Suprapubic skin (tissue), 4 donors: ENCODE data around the gene ANTXR1. TPM values are rescaled to one million over a fixed set of nuclear protein-coding genes. Genes with fewer than 3 reads are reported as not detected.

Experiments used
- DNase-seq, 2 donors: peaks; one replicate each; pipeline ENCODE4 v3.0.0-alpha.2; 2019; ENCODE audit warnings: low spot score in 2 of 2
- H3K27ac ChIP-seq: fragments of 200-600 bp; sonication (generic); one replicate; pipeline ENCODE4 v1.5.1; 2019
- H3K27me3 ChIP-seq: fragments of 200-600 bp; sonication (generic); one replicate; pipeline ENCODE4 v1.5.1; 2019
- H3K36me3 ChIP-seq: fragments of 200-600 bp; sonication (generic); one replicate; pipeline ENCODE4 v1.5.1; 2019
- H3K4me1 ChIP-seq: fragments of 200-600 bp; sonication (generic); one replicate; pipeline ENCODE4 v1.5.1; 2019
- H3K4me3 ChIP-seq: fragments of 200-600 bp; sonication (generic); one replicate; pipeline ENCODE4 v1.5.1; 2019; ENCODE audit warnings: mild to moderate bottlenecking
- H3K9me3 ChIP-seq: fragments of 200-600 bp; sonication (generic); one replicate; pipeline ENCODE4 v1.5.1; 2019
- CTCF ChIP-seq, 2 donors: fragments of 200-600 bp in 1 of 2; fragments of 450-650 bp in 1 of 2; sonication (generic) in 1 of 2; IDR thresholded peaks; one replicate each; pipeline ENCODE4 v1.5.1; 2016 to 2019; ENCODE audit warnings: antibody characterized with exemption in 2 of 2, mild to moderate bottlenecking in 1 of 2, moderate library complexity in 1 of 2
- EP300 ChIP-seq: sonication (generic); formaldehyde crosslinking; IDR thresholded peaks from one replicate; pipeline ENCODE4 v1.6.1; 2017; ENCODE audit warnings: antibody characterized with exemption
- POLR2A ChIP-seq, 2 donors: fragments of 450-650 bp; IDR thresholded peaks; one replicate each; pipeline ENCODE4 v1.6.1; 2017; ENCODE audit warnings: antibody characterized with exemption in 2 of 2, mild to moderate bottlenecking in 2 of 2, moderate library complexity in 2 of 2
- POLR2AphosphoS5 ChIP-seq, 3 donors: sonication (generic); formaldehyde crosslinking; IDR thresholded peaks; one replicate each; pipeline ENCODE4 v1.6.1; 2017; ENCODE audit warnings: antibody characterized with exemption in 3 of 3
- WGBS: methylation state at CpG from one replicate; pipeline ENCODE4 v1.1.5; 2018; 5-methylcytosine and 5-hydroxymethylcytosine counted together
- total RNA-seq, 4 donors: library from RNA; depleted of rRNA; stranded (reverse); fragments of >200 nt; gene quantifications; one replicate each; pipeline ENCODE4 v1.1.0, GENCODE V29; 2016

The ANTXR1 gene
- total RNA-seq, 4 donors from 2014 or later: 35.5 to 111 (median 66.6) TPM

DNA sequence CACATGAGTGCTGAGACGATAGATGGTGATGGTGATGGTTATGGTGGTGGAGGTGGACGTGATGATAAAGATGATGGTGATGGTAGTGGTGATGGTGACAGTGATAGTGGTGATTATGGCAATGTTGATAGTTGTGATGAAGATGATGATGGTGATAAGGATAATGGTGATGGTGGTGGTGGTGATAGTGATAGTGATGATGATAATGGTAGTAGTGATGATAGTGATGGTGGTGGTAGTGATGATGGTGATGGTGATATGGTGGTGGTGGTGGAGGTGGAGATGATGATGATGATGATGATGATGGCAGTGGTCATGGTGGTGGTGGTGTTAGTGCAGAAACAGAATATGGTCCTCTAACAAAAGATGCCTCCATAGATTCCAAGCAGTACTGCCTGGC, 10.3 kb downstream of the ANTXR1 start:
- no peaks in the 10 kb centered on the region for H3K27me3 ChIP-seq
- H3K9me3 ChIP-seq: no peaks in the 10 kb centered on the region
- H3K27ac ChIP-seq: no peak overlapping the region
- no peak for DNase-seq
- TF ChIP-seq POLR2AphosphoS5 (IDR thresholded peaks at IDR 0.05): no peak
- no peak for TF ChIP-seq EP300
- TF ChIP-seq POLR2A (IDR thresholded peaks at IDR 0.05): no peak
- no peak for TF ChIP-seq CTCF (IDR thresholded peaks at IDR 0.05)
- H3K4me1 ChIP-seq: peaks cover 51% of the 10 kb centered on the region
- WGBS: 94% methylated on average over 2 of the region's 2 CpGs
- H3K36me3 ChIP-seq: no peaks in the 10 kb centered on the region
- no peak overlapping the region for H3K4me3 ChIP-seq

- no peaks in the 10 kb centered on the region for H3K27me3 ChIP-seq
- no peaks in the 10 kb centered on the region for H3K36me3 ChIP-seq
- no peaks in the 10 kb centered on the region for H3K9me3 ChIP-seq
- H3K4me3 ChIP-seq: no peak overlapping the region
- no peak overlapping the region for H3K27ac ChIP-seq
- WGBS: 76% methylated on average over 4 of the region's 4 CpGs
- peaks cover 24% of the 10 kb centered on the region for H3K4me1 ChIP-seq
- TF ChIP-seq CTCF (IDR thresholded peaks at IDR 0.05): peak; percentile 20 to 28
- no peak for TF ChIP-seq POLR2AphosphoS5 (IDR thresholded peaks at IDR 0.05)
- DNase-seq: no peak
Measured at GRCh38 chr2:69026026-69026425, 13.0 kb downstream of the ANTXR1 start.

DNA sequence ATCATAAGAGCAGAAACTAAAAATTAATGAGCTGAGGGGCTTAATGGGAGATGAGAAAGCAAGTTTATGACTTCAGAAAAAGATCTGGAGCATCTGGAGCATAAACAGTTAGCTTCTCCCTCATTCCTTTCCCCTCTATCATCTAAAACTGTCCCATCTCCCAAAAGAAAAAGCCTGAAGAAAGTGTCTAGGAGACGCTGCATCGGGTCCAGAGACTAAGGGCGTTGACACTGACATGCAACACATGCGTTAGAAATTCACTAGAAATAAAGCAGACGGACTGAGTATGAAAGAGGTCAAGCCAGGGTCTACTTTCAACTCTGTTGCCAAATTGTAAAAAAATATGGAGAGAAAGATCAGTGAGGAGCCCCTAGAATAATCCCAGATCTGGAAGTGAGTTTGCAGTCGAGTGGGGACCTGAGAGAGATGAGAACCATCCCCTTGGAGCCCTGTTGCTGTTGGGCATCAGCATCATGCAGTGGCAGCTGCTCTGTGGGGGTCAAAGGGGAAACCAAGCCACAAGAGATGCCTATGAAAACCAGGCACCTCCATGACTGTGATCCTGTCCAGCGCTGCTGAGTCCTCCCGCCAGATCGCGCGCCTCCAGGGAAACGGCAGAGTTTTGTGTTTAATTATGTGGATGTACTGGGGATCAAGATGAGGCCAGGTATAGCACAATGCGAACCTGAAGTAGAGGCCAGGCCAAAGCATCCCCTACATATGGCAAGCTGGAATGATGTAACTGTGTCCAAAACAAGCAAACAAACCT, 13.9 kb downstream of the ANTXR1 start:
- Histone ChIP-seq H3K4me1 (peaks cover 15% of the 10 kb centered on the region), H3K9me3 (no peaks in the 10 kb centered on the region), H3K36me3 (no peaks in the 10 kb centered on the region), H3K4me3 (no peak overlapping the region), H3K27ac (no peak overlapping the region), H3K27me3 (no peaks in the 10 kb centered on the region)
- TF ChIP-seq POLR2AphosphoS5 (IDR thresholded peaks at IDR 0.05) (no peak), EP300 (no peak), POLR2A (IDR thresholded peaks at IDR 0.05) (no peak), CTCF (IDR thresholded peaks at IDR 0.05) (no peak)
- WGBS: 87% methylated on average over 13 of the region's 13 CpGs
- DNase-seq: no peak

DNA sequence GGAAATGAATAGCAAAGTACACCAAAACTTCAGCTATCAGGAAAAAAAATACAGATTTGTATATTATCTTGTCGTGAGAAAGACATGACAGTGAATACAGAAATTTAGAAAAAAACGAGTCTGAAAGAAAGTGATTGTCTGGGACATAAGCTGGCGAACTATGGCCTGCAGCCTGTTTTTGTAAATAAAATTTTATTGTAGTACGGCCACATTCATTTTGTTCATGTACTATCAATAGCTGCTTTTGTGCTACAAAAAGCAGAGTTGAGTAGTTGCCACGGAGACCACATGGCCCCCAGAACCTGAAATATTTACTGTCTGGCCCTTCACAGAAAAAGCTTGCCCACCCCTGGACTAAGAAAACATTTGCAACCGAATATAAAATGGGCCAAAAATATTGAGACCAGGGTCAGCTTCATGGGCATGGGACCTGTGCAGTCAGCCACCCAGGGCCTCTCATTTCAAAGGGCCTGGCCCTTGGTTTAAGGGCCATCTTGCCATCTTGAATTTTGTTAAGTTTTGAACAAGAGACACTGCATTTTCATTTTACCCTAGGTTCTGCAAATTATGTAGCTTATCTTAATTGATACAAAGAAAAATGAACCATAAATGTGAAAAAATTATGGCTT, 17.9 kb downstream of the ANTXR1 start:
- H3K4me1 ChIP-seq: peaks cover 22% of the 10 kb centered on the region
- no peak for DNase-seq
- no peaks in the 10 kb centered on the region for H3K9me3 ChIP-seq

More for the DNA sequence above, 17.9 kb downstream of the ANTXR1 start:
- no peaks in the 10 kb centered on the region for H3K27me3 ChIP-seq
- H3K4me3 ChIP-seq: no peak overlapping the region
- H3K27ac ChIP-seq: no peak overlapping the region
- WGBS: 87% methylated on average over 6 of the region's 6 CpGs
- H3K36me3 ChIP-seq: no peaks in the 10 kb centered on the region
- TF ChIP-seq EP300 (no peak), CTCF (IDR thresholded peaks at IDR 0.05) (no peak), POLR2AphosphoS5 (IDR thresholded peaks at IDR 0.05) (no peak), POLR2A (IDR thresholded peaks at IDR 0.05) (no peak)
